ENCODE measurements around the gene DNAJB8.

Gene DNAJB8

GRCh38 chr3:128415773-128416577, 50.7 kb downstream of the DNAJB8 start:
- peaks cover 21% of the 10 kb centered on the region for H3K27me3 Mint-ChIP-seq (ENCODE audit: low read depth, poor library complexity)
- H3K36me3 Mint-ChIP-seq (ENCODE audit: low read depth), result peaks cover 9% of the 10 kb centered on the region
- peaks cover 58% of the 10 kb centered on the region for H3K4me1 Mint-ChIP-seq
- no peak for TF ChIP-seq CTCF (IDR thresholded peaks at IDR 0.05)
- H3K4me3 Mint-ChIP-seq, result no peak overlapping the region
- H3K27ac Mint-ChIP-seq, result no peak overlapping the region
- no peak for DNase-seq
- peaks cover 9% of the 10 kb centered on the region for H3K9me3 Mint-ChIP-seq

- Mint-ChIP-seq H3K4me3 (no peak overlapping the region), H3K36me3 (ENCODE audit: low read depth) (peaks cover 9% of the 10 kb centered on the region), H3K4me1 (peaks cover 58% of the 10 kb centered on the region), H3K27ac (no peak overlapping the region), H3K27me3 (ENCODE audit: low read depth, poor library complexity) (peaks cover 21% of the 10 kb centered on the region), H3K9me3 (peaks cover 9% of the 10 kb centered on the region)
- TF ChIP-seq CTCF (IDR thresholded peaks at IDR 0.05), result no peak
- no peak for DNase-seq
These were observed 51.4 kb downstream of the DNAJB8 start for GRCh38 chr3:128415200-128415772.

GRCh38 chr3:128413413-128414205, 53.1 kb downstream of the DNAJB8 start:
- no peak overlapping the region for H3K4me3 Mint-ChIP-seq
- no peak for TF ChIP-seq CTCF (IDR thresholded peaks at IDR 0.05)
- H3K4me1 Mint-ChIP-seq, result peaks cover 50% of the 10 kb centered on the region
- H3K9me3 Mint-ChIP-seq, result peaks cover under 1% of the 10 kb centered on the region
- peaks cover 10% of the 10 kb centered on the region for H3K27me3 Mint-ChIP-seq (ENCODE audit: low read depth, poor library complexity)
- DNase-seq, result no peak
- peaks cover under 1% of the 10 kb centered on the region for H3K36me3 Mint-ChIP-seq (ENCODE audit: low read depth)
- peak overlapping the region; percentile 57 for H3K27ac Mint-ChIP-seq

GRCh38 chr3:128413003-128413370, 53.7 kb downstream of the DNAJB8 start:
- Mint-ChIP-seq H3K36me3 (ENCODE audit: low read depth) (no peaks in the 10 kb centered on the region), H3K4me1 (peaks cover 51% of the 10 kb centered on the region), H3K4me3 (peak overlapping the region; percentile 8), H3K27me3 (ENCODE audit: low read depth, poor library complexity) (peaks cover 6% of the 10 kb centered on the region), H3K27ac (no peak overlapping the region), H3K9me3 (no peaks in the 10 kb centered on the region)
- DNase-seq, result no peak
- TF ChIP-seq CTCF (IDR thresholded peaks at IDR 0.05), result no peak
